WTC11 (cell line): ENCODE measurements around the gene GALM. TPM values are rescaled to one million over a fixed set of nuclear protein-coding genes. Genes with fewer than 3 reads are reported as not detected.

ENCODE experiments used
- ATAC-seq: fragments of 200-7000 bp; cut with Tn5 transposase; 2 replicates; pipeline ENCODE4 v1.10.0; 2021; ENCODE audit warnings: mild to moderate bottlenecking, moderate library complexity
- CTCF ChIA-PET: fragments of 300-600 bp; sonication (Branson Sonifier 250); formaldehyde crosslinking; loops from one replicate; lab custom pipeline; 2021; ENCODE audit warnings: antibody characterized with exemption; lab: Charles Lee
- POLR2A ChIA-PET: fragments of 350-600 bp; sonication (Branson Sonifier 250); formaldehyde crosslinking; loops from one replicate; lab custom pipeline; 2021; ENCODE audit warnings: antibody characterized with exemption; lab: Charles Lee
- DNase-seq: peaks from one replicate; pipeline ENCODE4 v3.0.0; 2021; ENCODE audit warnings: low spot score
- H3K27ac Mint-ChIP-seq: 2 replicates; pipeline ENCODE4 v1.8.0; 2021; ENCODE audit warnings: mixed read lengths
- H3K27me3 Mint-ChIP-seq: 2 replicates; pipeline ENCODE4 v1.8.0; 2021; ENCODE audit warnings: low read depth, mild to moderate bottlenecking, moderate library complexity, mixed read lengths
- H3K36me3 Mint-ChIP-seq: 2 replicates; pipeline ENCODE4 v1.8.0; 2021; ENCODE audit warnings: mixed read lengths
- H3K4me1 Mint-ChIP-seq: 2 replicates; pipeline ENCODE4 v1.8.0; 2022; ENCODE audit warnings: mixed read lengths
- H3K4me3 Mint-ChIP-seq: 2 replicates; pipeline ENCODE4 v1.8.0; 2021; ENCODE audit warnings: mild to moderate bottlenecking, moderate library complexity, mixed read lengths
- H3K9me3 Mint-ChIP-seq: 2 replicates; pipeline ENCODE4 v1.8.0; 2021; ENCODE audit warnings: mixed read lengths
- ATF1 ChIP-seq: sonication (generic); formaldehyde crosslinking; IDR thresholded peaks from 2 replicates; pipeline ENCODE4 v1.8.1; 2023; ENCODE audit warnings: mild to moderate bottlenecking, moderate library complexity, missing genetic modification reagents
- ELF4 ChIP-seq: sonication (generic); formaldehyde crosslinking; IDR thresholded peaks from 2 replicates; pipeline ENCODE4 v1.8.1; 2022; ENCODE audit warnings: low read depth, mild to moderate bottlenecking, moderate library complexity, missing genetic modification reagents
- MXD4 ChIP-seq: fragments of 250-450 bp; sonication (Bioruptor Pico); IDR thresholded peaks from 2 replicates; pipeline ENCODE4 v1.8.0; 2021; ENCODE audit warnings: mild to moderate bottlenecking, moderate library complexity, borderline replicate concordance
- NFYB ChIP-seq: sonication (generic); formaldehyde crosslinking; conservative IDR thresholded peaks from 2 replicates; pipeline ENCODE4 v1.8.0; 2022; ENCODE audit warnings: low read depth, missing genetic modification reagents
- NR1H2 ChIP-seq: sonication (generic); formaldehyde crosslinking; IDR thresholded peaks from 2 replicates; pipeline ENCODE4 v1.9.0; 2021; ENCODE audit warnings: mild to moderate bottlenecking, moderate library complexity, missing genetic modification reagents
- SP1 ChIP-seq: sonication (generic); formaldehyde crosslinking; conservative IDR thresholded peaks from 2 replicates; pipeline ENCODE4 v1.8.1; 2022; ENCODE audit warnings: missing genetic modification reagents
- TCF7 ChIP-seq: sonication (generic); formaldehyde crosslinking; IDR thresholded peaks from 2 replicates; pipeline ENCODE4 v1.8.0; 2022; ENCODE audit warnings: mild to moderate bottlenecking, low read depth, missing genetic modification reagents, moderate library complexity
- TEAD4 ChIP-seq: sonication (generic); formaldehyde crosslinking; IDR thresholded peaks from 2 replicates; pipeline ENCODE4 v1.8.0; 2022; ENCODE audit warnings: mild to moderate bottlenecking, missing genetic modification reagents
- ZNF317 ChIP-seq: sonication (generic); formaldehyde crosslinking; IDR thresholded peaks from 2 replicates; pipeline ENCODE4 v1.8.1; 2023; ENCODE audit warnings: low read depth, mild to moderate bottlenecking, moderate library complexity, missing genetic modification reagents, borderline replicate concordance
- total RNA-seq: library from RNA; stranded (reverse); gene quantifications from 3 replicates; pipeline ENCODE4 v1.2.3, GENCODE V29; 2021
- TF ChIP-seq, protein P1 (sequence below): sonication (generic); formaldehyde crosslinking; IDR thresholded peaks from 2 replicates; pipeline ENCODE4 v1.8.1; 2022; ENCODE audit warnings: mild to moderate bottlenecking, moderate library complexity, missing genetic modification reagents
- TF ChIP-seq, protein P2 (sequence below): fragments of 250-450 bp; sonication (Bioruptor Pico); IDR thresholded peaks from 2 replicates; pipeline ENCODE4 v1.9.0; 2021; ENCODE audit warnings: mild to moderate bottlenecking, borderline replicate concordance
- TF ChIP-seq, protein P3 (sequence below): sonication (generic); formaldehyde crosslinking; IDR thresholded peaks from 2 replicates; pipeline ENCODE4 v1.8.0; 2022; ENCODE audit warnings: mild to moderate bottlenecking, missing genetic modification reagents
- TF ChIP-seq, protein P4 (sequence below): fragments of 250-450 bp; sonication (Bioruptor Pico); conservative IDR thresholded peaks from 2 replicates; pipeline ENCODE4 v1.9.0; 2021; ENCODE audit warnings: mild to moderate bottlenecking
- TF ChIP-seq, protein P5 (sequence below): sonication (generic); formaldehyde crosslinking; IDR thresholded peaks from 2 replicates; pipeline ENCODE4 v1.8.1; 2022; ENCODE audit warnings: mild to moderate bottlenecking, missing genetic modification reagents, moderate library complexity, borderline replicate concordance
- TF ChIP-seq, protein P6 (sequence below): fragments of 250-450 bp; sonication (Bioruptor Pico); IDR thresholded peaks from 2 replicates; pipeline ENCODE4 v1.9.0; 2021; ENCODE audit warnings: mild to moderate bottlenecking

GALM gene
- total RNA-seq, 1 experiment from 2014 or later = 11.2 TPM

DNA sequence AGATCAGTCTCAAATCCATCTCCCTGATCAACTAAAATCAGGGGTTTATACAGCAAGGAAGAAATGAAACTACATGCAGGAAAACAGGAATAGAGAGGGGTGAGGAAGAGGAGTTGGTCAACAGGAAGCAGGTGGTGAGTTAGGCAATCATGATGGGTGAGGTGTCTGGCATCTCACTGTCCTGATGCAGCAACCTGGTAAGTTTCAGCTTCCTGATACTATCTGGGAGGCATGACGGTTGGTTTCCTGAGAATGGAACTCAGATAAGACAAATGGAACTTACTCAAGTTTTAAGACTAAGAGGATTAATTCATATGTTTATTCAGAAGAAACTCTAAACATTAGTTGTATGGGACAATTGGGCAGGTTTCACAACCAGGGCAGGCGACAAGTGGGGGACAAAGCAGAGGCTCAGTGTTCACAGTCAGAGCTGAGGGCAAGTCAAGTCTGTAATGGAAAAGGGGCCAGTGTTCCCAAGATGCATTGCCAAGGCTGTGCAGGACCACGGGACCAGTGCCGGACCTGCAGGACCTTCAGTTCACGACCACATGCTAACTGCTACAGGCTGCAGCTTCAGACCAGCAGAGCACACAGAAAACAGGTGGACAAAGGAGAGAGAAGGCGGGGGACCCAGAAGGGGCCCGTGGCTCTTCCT is 17.7 kb upstream of the GALM start (continued):
- TF ChIP-seq ZNF317 = no peak
- TF ChIP-seq, protein P1, sequence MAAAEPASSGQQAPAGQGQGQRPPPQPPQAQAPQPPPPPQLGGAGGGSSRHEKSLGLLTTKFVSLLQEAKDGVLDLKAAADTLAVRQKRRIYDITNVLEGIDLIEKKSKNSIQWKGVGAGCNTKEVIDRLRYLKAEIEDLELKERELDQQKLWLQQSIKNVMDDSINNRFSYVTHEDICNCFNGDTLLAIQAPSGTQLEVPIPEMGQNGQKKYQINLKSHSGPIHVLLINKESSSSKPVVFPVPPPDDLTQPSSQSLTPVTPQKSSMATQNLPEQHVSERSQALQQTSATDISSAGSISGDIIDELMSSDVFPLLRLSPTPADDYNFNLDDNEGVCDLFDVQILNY (CRISPR knock-in tag) = no peak

DNA sequence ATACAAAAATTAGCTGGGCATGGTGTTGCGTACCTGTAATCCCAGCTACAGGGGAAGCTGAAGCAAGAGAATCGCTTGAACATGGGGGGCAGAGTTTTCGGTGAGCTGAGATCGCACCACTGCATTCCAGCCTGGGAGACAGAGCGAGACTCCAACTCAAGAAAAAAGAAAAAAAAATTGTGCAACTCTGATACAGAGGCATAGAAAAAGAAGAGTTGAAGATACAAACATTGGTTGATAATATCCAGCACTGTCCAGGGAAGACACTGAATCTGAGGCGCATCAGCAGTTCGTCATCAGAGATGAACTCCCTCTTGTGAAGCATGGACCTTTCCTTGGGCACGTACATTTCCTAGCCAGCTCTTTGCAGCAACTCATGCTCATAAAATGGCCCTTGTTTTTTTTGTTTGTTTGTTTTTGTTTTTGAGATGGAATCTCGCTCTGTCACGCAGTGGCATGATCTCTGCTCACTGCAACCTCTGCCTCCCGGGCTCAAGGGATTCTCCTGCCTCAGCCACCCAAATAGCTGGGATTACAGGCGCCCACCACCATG is 16.7 kb upstream of the GALM start:
- ChIA-PET POLR2A (no interaction called here), CTCF (no interaction called here)
- Mint-ChIP-seq H3K9me3 (peaks cover 6% of the 10 kb centered on the region), H3K36me3 (peaks cover 4% of the 10 kb centered on the region; the same call in 1 of the 2 replicates), H3K27ac (no peak overlapping the region), H3K4me1 (no peaks in the 10 kb centered on the region), H3K4me3 (no peak overlapping the region), H3K27me3 (no peaks in the 10 kb centered on the region)
- TF ChIP-seq, protein P2, sequence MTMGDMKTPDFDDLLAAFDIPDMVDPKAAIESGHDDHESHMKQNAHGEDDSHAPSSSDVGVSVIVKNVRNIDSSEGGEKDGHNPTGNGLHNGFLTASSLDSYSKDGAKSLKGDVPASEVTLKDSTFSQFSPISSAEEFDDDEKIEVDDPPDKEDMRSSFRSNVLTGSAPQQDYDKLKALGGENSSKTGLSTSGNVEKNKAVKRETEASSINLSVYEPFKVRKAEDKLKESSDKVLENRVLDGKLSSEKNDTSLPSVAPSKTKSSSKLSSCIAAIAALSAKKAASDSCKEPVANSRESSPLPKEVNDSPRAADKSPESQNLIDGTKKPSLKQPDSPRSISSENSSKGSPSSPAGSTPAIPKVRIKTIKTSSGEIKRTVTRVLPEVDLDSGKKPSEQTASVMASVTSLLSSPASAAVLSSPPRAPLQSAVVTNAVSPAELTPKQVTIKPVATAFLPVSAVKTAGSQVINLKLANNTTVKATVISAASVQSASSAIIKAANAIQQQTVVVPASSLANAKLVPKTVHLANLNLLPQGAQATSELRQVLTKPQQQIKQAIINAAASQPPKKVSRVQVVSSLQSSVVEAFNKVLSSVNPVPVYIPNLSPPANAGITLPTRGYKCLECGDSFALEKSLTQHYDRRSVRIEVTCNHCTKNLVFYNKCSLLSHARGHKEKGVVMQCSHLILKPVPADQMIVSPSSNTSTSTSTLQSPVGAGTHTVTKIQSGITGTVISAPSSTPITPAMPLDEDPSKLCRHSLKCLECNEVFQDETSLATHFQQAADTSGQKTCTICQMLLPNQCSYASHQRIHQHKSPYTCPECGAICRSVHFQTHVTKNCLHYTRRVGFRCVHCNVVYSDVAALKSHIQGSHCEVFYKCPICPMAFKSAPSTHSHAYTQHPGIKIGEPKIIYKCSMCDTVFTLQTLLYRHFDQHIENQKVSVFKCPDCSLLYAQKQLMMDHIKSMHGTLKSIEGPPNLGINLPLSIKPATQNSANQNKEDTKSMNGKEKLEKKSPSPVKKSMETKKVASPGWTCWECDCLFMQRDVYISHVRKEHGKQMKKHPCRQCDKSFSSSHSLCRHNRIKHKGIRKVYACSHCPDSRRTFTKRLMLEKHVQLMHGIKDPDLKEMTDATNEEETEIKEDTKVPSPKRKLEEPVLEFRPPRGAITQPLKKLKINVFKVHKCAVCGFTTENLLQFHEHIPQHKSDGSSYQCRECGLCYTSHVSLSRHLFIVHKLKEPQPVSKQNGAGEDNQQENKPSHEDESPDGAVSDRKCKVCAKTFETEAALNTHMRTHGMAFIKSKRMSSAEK (CRISPR knock-in tag) = no peak
- TF ChIP-seq, protein P3, sequence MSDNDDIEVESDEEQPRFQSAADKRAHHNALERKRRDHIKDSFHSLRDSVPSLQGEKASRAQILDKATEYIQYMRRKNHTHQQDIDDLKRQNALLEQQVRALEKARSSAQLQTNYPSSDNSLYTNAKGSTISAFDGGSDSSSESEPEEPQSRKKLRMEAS (CRISPR knock-in tag) = no peak
- TF ChIP-seq TEAD4 (no peak), ELF4 (no peak), SP1 (CRISPR knock-in tag) (no peak), NR1H2 (no peak), MXD4 (CRISPR knock-in tag) (no peak), TCF7 (CRISPR knock-in tag) (no peak), NFYB (CRISPR knock-in tag) (no peak), ATF1 (CRISPR knock-in tag) (no peak)
- TF ChIP-seq, protein P4, sequence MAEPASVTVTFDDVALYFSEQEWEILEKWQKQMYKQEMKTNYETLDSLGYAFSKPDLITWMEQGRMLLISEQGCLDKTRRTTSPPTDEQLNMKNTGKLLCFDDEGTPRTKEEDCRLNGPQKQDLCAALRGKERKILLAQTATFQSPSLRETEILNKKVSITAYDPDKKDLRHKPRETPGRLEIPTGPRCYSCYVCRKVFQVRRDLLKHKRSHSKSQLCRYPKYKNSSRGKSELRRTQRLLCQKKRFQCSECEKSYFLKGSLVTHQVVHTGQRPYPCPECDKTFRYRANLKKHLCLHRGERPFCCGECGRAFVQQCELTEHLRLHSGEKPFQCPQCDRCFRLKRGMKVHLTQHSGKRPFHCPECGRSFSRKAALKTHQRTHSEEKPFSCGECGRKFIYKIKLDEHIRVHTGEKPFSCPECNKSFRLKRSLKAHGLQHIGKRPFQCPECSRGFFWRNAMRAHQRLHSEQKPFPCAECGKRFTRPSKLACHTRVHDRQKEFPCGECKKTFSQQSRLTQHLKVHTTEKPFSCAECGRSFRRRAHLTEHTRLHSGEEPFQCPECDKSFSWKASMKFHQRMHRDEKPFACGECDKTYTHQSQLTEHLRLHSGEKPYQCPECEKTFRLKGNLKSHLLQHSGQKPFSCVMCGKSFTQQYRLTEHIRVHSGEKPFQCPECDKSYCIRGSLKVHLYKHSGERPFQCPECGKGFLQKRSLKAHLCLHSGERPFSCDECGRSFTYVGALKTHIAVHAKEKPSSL = no peak
- TF ChIP-seq, protein P5, sequence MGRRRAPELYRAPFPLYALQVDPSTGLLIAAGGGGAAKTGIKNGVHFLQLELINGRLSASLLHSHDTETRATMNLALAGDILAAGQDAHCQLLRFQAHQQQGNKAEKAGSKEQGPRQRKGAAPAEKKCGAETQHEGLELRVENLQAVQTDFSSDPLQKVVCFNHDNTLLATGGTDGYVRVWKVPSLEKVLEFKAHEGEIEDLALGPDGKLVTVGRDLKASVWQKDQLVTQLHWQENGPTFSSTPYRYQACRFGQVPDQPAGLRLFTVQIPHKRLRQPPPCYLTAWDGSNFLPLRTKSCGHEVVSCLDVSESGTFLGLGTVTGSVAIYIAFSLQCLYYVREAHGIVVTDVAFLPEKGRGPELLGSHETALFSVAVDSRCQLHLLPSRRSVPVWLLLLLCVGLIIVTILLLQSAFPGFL = no peak
- TF ChIP-seq, protein P6, sequence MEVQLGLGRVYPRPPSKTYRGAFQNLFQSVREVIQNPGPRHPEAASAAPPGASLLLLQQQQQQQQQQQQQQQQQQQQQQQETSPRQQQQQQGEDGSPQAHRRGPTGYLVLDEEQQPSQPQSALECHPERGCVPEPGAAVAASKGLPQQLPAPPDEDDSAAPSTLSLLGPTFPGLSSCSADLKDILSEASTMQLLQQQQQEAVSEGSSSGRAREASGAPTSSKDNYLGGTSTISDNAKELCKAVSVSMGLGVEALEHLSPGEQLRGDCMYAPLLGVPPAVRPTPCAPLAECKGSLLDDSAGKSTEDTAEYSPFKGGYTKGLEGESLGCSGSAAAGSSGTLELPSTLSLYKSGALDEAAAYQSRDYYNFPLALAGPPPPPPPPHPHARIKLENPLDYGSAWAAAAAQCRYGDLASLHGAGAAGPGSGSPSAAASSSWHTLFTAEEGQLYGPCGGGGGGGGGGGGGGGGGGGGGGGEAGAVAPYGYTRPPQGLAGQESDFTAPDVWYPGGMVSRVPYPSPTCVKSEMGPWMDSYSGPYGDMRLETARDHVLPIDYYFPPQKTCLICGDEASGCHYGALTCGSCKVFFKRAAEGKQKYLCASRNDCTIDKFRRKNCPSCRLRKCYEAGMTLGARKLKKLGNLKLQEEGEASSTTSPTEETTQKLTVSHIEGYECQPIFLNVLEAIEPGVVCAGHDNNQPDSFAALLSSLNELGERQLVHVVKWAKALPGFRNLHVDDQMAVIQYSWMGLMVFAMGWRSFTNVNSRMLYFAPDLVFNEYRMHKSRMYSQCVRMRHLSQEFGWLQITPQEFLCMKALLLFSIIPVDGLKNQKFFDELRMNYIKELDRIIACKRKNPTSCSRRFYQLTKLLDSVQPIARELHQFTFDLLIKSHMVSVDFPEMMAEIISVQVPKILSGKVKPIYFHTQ (CRISPR knock-in tag) = no peak
- DNase-seq (no peak), ATAC-seq (no peak)
